ENCODE measurements around the gene ARHGAP4.

DNA sequence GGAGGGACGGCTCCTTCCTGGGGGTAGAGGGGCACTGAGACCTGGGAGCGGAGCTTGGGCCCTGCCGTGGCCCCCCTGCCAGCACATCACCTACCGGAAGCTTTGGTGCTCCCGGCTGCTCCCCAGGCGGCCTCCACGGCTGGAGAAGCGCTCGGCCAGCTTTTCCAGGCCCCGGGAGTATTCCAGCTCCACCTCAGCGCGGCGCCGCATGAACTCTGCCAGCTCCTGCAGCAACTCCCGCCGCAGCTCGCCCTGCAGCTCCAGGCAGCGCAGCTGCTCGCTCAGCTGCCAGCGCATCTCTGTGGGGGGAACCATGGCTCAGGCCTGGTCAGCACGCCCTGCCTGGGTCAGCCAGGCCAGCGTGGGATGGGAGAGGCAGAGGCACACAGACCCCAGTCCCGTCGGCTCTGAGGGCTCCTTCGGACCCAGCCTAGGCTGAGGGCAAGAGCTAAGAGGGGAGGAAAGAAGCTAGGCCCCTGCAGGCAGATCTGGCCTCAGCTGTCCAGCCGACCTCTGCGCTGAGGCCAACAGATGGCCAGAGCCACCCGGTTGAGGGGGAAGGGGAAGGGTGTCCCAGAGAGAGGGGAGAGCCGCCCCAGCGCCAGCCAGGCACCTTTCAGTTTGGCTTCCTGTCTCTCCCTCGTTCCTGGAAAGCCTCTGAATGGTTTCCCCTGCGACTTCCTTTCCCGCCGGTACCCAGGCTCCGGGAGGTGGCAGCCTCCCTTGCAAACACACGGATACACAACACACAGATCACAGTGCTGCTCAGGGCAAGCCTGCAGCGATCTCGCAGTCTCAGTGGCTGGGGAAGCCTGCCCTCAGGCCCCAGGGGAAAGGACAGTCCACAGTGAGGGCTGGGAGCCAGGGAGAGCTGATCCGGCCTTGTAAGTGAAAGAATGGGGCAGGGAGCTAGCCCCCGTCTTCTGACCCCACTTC is 4.3 kb downstream of the ARHGAP4 start:
- TF ChIP-seq PKNOX1 (IDR thresholded peaks at IDR 0.05) = no peak
- TF ChIP-seq FOXA1 (IDR thresholded peaks at IDR 0.05) = no peak
- TF ChIP-seq FOXK2 (IDR thresholded peaks at IDR 0.05) = no peak
- no peak for TF ChIP-seq ELF4 (IDR thresholded peaks at IDR 0.05)
- TF ChIP-seq HDGF (IDR thresholded peaks at IDR 0.05; ENCODE audit: borderline replicate concordance) = no peak
- TF ChIP-seq ARNT (IDR thresholded peaks at IDR 0.05) = no peak
- TF ChIP-seq SP1 (IDR thresholded peaks at IDR 0.05) = no peak
- no peak for TF ChIP-seq ZNF384 (IDR thresholded peaks at IDR 0.05)
- no peak for TF ChIP-seq SUZ12 (IDR thresholded peaks at IDR 0.05)
- TF ChIP-seq BHLHE40 (IDR thresholded peaks at IDR 0.05; ENCODE audit: borderline replicate concordance) = no peak
- TF ChIP-seq CTBP1 (IDR thresholded peaks at IDR 0.05; ENCODE audit: borderline replicate concordance) = no peak
- no peak for TF ChIP-seq FOXM1 (IDR thresholded peaks at IDR 0.05; ENCODE audit: borderline replicate concordance)
- TF ChIP-seq NFRKB (IDR thresholded peaks at IDR 0.05) = no peak

Measured in HEK293T (cell line).